SK-N-MC (cell line): ENCODE measurements around the gene DCP2.

Experiments
- EZH2 ChIP-seq: fragments of 200-600 bp; sonication (generic); IDR thresholded peaks from one replicate; pipeline ENCODE4 v1.6.1; 2017; ENCODE audit warnings: antibody characterized with exemption
- POLR2AphosphoS5 ChIP-seq: IDR thresholded peaks from 2 replicates; pipeline ENCODE4 v1.6.1; 2012; ENCODE audit warnings: mild to moderate bottlenecking, low read depth, low read length, borderline replicate concordance

- TF ChIP-seq POLR2AphosphoS5 (no peak), EZH2 (no peak)
These were observed 28.1 kb upstream of the DCP2 start for GRCh38 chr5:112948458-112948857.
